Peyer's patch (tissue), 4 donors: ENCODE results near the gene FAM111A.

Experiments used
- CTCF ChIP-seq, 6 experiments: fragments of 450-650 bp in 4 of 6; fragments of 200-600 bp in 2 of 6; sonication (generic) in 1 of 6; IDR thresholded peaks; one replicate each; pipeline ENCODE4 v1.5.1; 2017 to 2019; ENCODE audit warnings: antibody characterized with exemption in 6 of 6, mild to moderate bottlenecking in 3 of 6, moderate library complexity in 1 of 6
- POLR2A ChIP-seq, 2 donors: fragments of 450-650 bp; IDR thresholded peaks; one replicate each; pipeline ENCODE4 v1.5.1; 2017; ENCODE audit warnings: antibody characterized with exemption in 2 of 2, mild to moderate bottlenecking in 2 of 2, moderate library complexity in 2 of 2

GRCh38 chr11:59152312-59152951, 9.8 kb downstream of the FAM111A start:
- TF ChIP-seq CTCF (IDR thresholded peaks at IDR 0.05) (no peak), POLR2A (IDR thresholded peaks at IDR 0.05) (no peak)
